GM12878 (cell line): Measurements from ENCODE around the gene CELSR3. TPM values are rescaled to one million over a fixed set of nuclear protein-coding genes. Genes with fewer than 3 reads are reported as not detected.

Experiments used
- ATAC-seq: fragments of 200-7000 bp; cut with Tn5 transposase; 3 replicates; pipeline ENCODE4 v1.9.1; 2020; ENCODE audit warnings: mild to moderate bottlenecking, moderate library complexity
- BruUV-seq: library from RNA; stranded (reverse); fragments of 400-500 nt; replicated peaks from 2 replicates; lab custom pipeline; 2021; lab: Mats Ljungman, UMichigan
- CTCF ChIA-PET: fragments of 300-600 bp; sonication (Branson Sonifier 250); formaldehyde crosslinking; extraction: SDS; loops from one replicate; lab custom pipeline; 2021; ENCODE audit warnings: inconsistent platforms; lab: Yijun Ruan, JAX
- POLR2A ChIA-PET: fragments of 350-600 bp; formaldehyde crosslinking; extraction: SDS; loops from one replicate; lab custom pipeline; 2021; ENCODE audit warnings: inconsistent platforms; lab: Charles Lee
- RAD21 ChIA-PET: fragments of 300-600 bp; sonication (Branson Sonifier 250); formaldehyde crosslinking; loops from one replicate; lab custom pipeline; 2023; ENCODE audit warnings: antibody characterized with exemption; ENCODE audit not compliant: unreplicated experiment; lab: Charles Lee
- SMC1A ChIA-PET: fragments of 300-600 bp; sonication (Branson Sonifier 250); formaldehyde crosslinking; loops from one replicate; lab custom pipeline; 2023; ENCODE audit not compliant: unreplicated experiment, uncharacterized antibody; lab: Charles Lee
- DNase-seq: peaks from one replicate; pipeline ENCODE4 v3.0.0-alpha.2; 2011; ENCODE audit warnings: low read depth, low spot score
- FAIRE-seq: peaks from 3 replicates; lab custom pipeline; 2011; peaks lifted over from hg19 to GRCh38; lab: Jason Lieb, UNC
- H2AFZ ChIP-seq: 2 replicates; pipeline ENCODE4 v1.6.0; 2011; ENCODE audit warnings: low read depth, low read length, control low read depth; ENCODE audit not compliant: control insufficient read depth
- H3K27ac ChIP-seq: 2 replicates; pipeline ENCODE4 v1.5.1; 2011; ENCODE audit warnings: control low read depth; ENCODE audit not compliant: control insufficient read depth, insufficient read depth
- H3K27me3 ChIP-seq, 2 experiments: replicated peaks in 1 of 2; 2 replicates each; pipeline versions ENCODE4 v1.6.0 to v1.6.1; 2011; ENCODE audit warnings: low read length in 1 of 2; ENCODE audit not compliant: control insufficient read depth in 2 of 2, insufficient read depth in 2 of 2
- H3K36me3 ChIP-seq, 2 experiments: 2 replicates each; pipeline ENCODE4 v1.5.1; 2011; ENCODE audit warnings: low read length in 1 of 2; ENCODE audit not compliant: control insufficient read depth in 2 of 2, insufficient read depth in 2 of 2
- H3K4me1 ChIP-seq: 2 replicates; pipeline ENCODE4 v1.6.1; 2011; ENCODE audit warnings: mild to moderate bottlenecking, low read length, moderate library complexity, mixed read lengths; ENCODE audit not compliant: control insufficient read depth, insufficient read depth
- H3K4me2 ChIP-seq: 2 replicates; pipeline ENCODE4 v1.6.0; 2011; ENCODE audit warnings: control low read depth; ENCODE audit not compliant: control insufficient read depth, insufficient read depth
- H3K4me3 ChIP-seq: fragments of 200-600 bp; sonication (generic); 2 replicates; pipeline ENCODE4 v1.5.1; 2016
- H3K79me2 ChIP-seq: 2 replicates; pipeline ENCODE4 v1.6.0; 2011; ENCODE audit warnings: low read length; ENCODE audit not compliant: control insufficient read depth, insufficient read depth
- H3K9ac ChIP-seq: 2 replicates; pipeline ENCODE4 v1.8.0; 2011; ENCODE audit warnings: low read length, control low read depth, mixed read lengths; ENCODE audit not compliant: control insufficient read depth, insufficient read depth
- H3K9me3 ChIP-seq: replicated peaks from 3 replicates; pipeline ENCODE4 v1.5.1; 2011; ENCODE audit warnings: mild to moderate bottlenecking, low read length; ENCODE audit not compliant: control insufficient read depth, insufficient read depth
- H4K20me1 ChIP-seq: 2 replicates; pipeline ENCODE4 v1.6.0; 2011; ENCODE audit not compliant: control insufficient read depth, insufficient read depth
- BMI1 ChIP-seq: fragments of 450-650 bp; IDR thresholded peaks from 2 replicates; pipeline ENCODE4 v1.6.1; 2016; ENCODE audit warnings: mild to moderate bottlenecking, moderate library complexity, borderline replicate concordance
- CBX5 ChIP-seq: sonication (generic); IDR thresholded peaks from 2 replicates; pipeline ENCODE4 v1.6.1; 2016; ENCODE audit warnings: low read depth, moderate library complexity, mild to moderate bottlenecking, inconsistent platforms
- CREM ChIP-seq: IDR thresholded peaks from 2 replicates; pipeline ENCODE4 v1.6.1; 2014; ENCODE audit warnings: antibody characterized with exemption, low read depth
- EZH2 ChIP-seq: IDR thresholded peaks from 2 replicates; pipeline ENCODE4 v1.6.1; 2012; ENCODE audit warnings: low read depth, mild to moderate bottlenecking, control low read depth, inconsistent platforms, low read length, borderline replicate concordance; ENCODE audit not compliant: control insufficient read depth
- FOXM1 ChIP-seq: IDR thresholded peaks from 2 replicates; pipeline ENCODE4 v1.6.1; 2012; ENCODE audit warnings: low read depth, mild to moderate bottlenecking, inconsistent platforms, low read length, moderate library complexity
- IKZF1 ChIP-seq: fragments of 450-650 bp; conservative IDR thresholded peaks from 2 replicates; pipeline ENCODE4 v1.6.1; 2017; ENCODE audit warnings: antibody characterized with exemption, mild to moderate bottlenecking
- IRF3 ChIP-seq: fragments of 450-650 bp; IDR thresholded peaks from 2 replicates; pipeline ENCODE4 v1.6.1; 2014; ENCODE audit warnings: mild to moderate bottlenecking
- NFYA ChIP-seq: IDR thresholded peaks from 2 replicates; pipeline ENCODE4 v1.6.1; 2011; ENCODE audit warnings: low read depth, mild to moderate bottlenecking, low read length, improper control_type of control experiment, borderline replicate concordance
- POLR2A ChIP-seq: IDR thresholded peaks from 2 replicates; pipeline ENCODE4 v1.6.1; 2011; ENCODE audit warnings: low read depth, mild to moderate bottlenecking, low read length
- POLR2AphosphoS5 ChIP-seq: IDR thresholded peaks from 2 replicates; pipeline ENCODE4 v1.6.1; 2011; ENCODE audit warnings: mild to moderate bottlenecking, low read length, inconsistent platforms
- RBBP5 ChIP-seq: fragments of 200-600 bp; sonication (generic); conservative IDR thresholded peaks from 2 replicates; pipeline ENCODE4 v1.6.1; 2016
- SKIL ChIP-seq: fragments of 450-650 bp; IDR thresholded peaks from 2 replicates; pipeline ENCODE4 v1.6.1; 2017; ENCODE audit warnings: mild to moderate bottlenecking, low read depth, inconsistent platforms; ENCODE audit not compliant: poor library complexity, severe bottlenecking
- SMC3 ChIP-seq: IDR thresholded peaks from 2 replicates; pipeline ENCODE4 v1.6.1; 2011; ENCODE audit warnings: low read length, improper control_type of control experiment, borderline replicate concordance
- SREBF1 ChIP-seq: IDR thresholded peaks from 2 replicates; pipeline ENCODE4 v1.6.1; 2012; ENCODE audit warnings: mild to moderate bottlenecking, low read length
- STAT1 ChIP-seq: fragments of 450-650 bp; conservative IDR thresholded peaks from 2 replicates; pipeline ENCODE4 v1.6.1; 2014; ENCODE audit warnings: antibody characterized with exemption, mild to moderate bottlenecking
- TCF7 ChIP-seq: IDR thresholded peaks from 2 replicates; pipeline ENCODE4 v1.6.1; 2014; ENCODE audit warnings: antibody characterized with exemption, borderline replicate concordance
- YY1 ChIP-seq: IDR thresholded peaks from 2 replicates; pipeline ENCODE4 v1.6.1; 2011; ENCODE audit warnings: low read depth, mild to moderate bottlenecking, low read length
- ZNF207 ChIP-seq: fragments of 450-650 bp; IDR thresholded peaks from 2 replicates; pipeline ENCODE4 v1.6.1; 2014; ENCODE audit warnings: antibody characterized with exemption, mild to moderate bottlenecking, borderline replicate concordance
- ZNF217 ChIP-seq: fragments of 450-650 bp; IDR thresholded peaks from 2 replicates; pipeline ENCODE4 v1.6.1; 2017; ENCODE audit warnings: antibody characterized with exemption, mild to moderate bottlenecking
- ZNF274 ChIP-seq: IDR thresholded peaks from one replicate; pipeline ENCODE4 v1.8.0; 2011; ENCODE audit not compliant: insufficient read length, insufficient read depth
- WGBS: methylation state at CpG from one replicate; pipeline ENCODE4 v1.1.6; 2016; ENCODE audit warnings: low lambda C conversion rate; ENCODE audit not compliant: insufficient replicate concordance, insufficient coverage; ENCODE audit errors: missing lambda C conversion rate; 5-methylcytosine and 5-hydroxymethylcytosine counted together
- in situ Hi-C: fragments of 300-500 bp; cut with MboI; formaldehyde crosslinking; loops from 9 replicates; pipeline ENCODE4 v1.14.3; 2018; ENCODE audit warnings: mixed read lengths
- intact Hi-C: fragments of 100-400 bp; cut with micrococcal nuclease; formaldehyde crosslinking; loops from one replicate; pipeline ENCODE4 v1.14.2; 2022; ENCODE audit not compliant: unreplicated experiment
- polyA plus RNA-seq, 11 experiments: library from polyadenylated mRNA; depleted of rRNA in 4 of 11; unstranded in 6 of 11; stranded (reverse) in 5 of 11; fragments of >200 nt; fragmentation: Nextera tagmentation in 4 of 11; fragmentation: Illumina TruSeq in 1 of 11; extraction: Ambion mirVana in 4 of 11; extraction: Trizol in 1 of 11; gene quantifications; 1 replicate in 1 of 11; 2 replicates in 10 of 11; pipeline versions ENCODE4 v1.2.1 to v1.2.3, GENCODE V29; 2011 to 2016; ENCODE audit warnings: inconsistent platforms in 2 of 11, missing spikeins in 2 of 11, low read depth in 1 of 11
- total RNA-seq, 4 experiments: library from RNA; depleted of rRNA in 3 of 4; stranded (reverse); fragments of >200 nt in 3 of 4; fragmentation: Illumina TruSeq in 1 of 4; extraction: Trizol in 1 of 4; gene quantifications; 2 replicates each; pipeline versions ENCODE4 v1.2.1 to v1.2.3, GENCODE V29; 2013 to 2021

Gene CELSR3
- total and polyA plus RNA-seq, 10 of the 15 experiments (the other 5 are each of a cell fraction or from before 2014, with no cell fraction given): 0.08 to 1.6 (median 0.57) TPM

- Histone ChIP-seq H3K9ac (no peak overlapping the region), H3K36me3 (peaks cover 0 to 2% of the 10 kb centered on the region in 2 experiments; a peak in 2 of 4 replicates), H3K9me3 (no peaks in the 10 kb centered on the region), H3K79me2 (no peaks in the 10 kb centered on the region), H3K4me3 (no peak overlapping the region), H3K4me1 (no peaks in the 10 kb centered on the region; the same call in 1 of the 2 replicates), H3K4me2 (no peak overlapping the region), H3K27ac (no peak overlapping the region), H4K20me1 (no peaks in the 10 kb centered on the region), H2AFZ (no peak overlapping the region), H3K27me3 (peaks cover 0 to 9% of the 10 kb centered on the region in 2 experiments; a peak in 2 of 4 replicates)
- no peak for DNase-seq
- in situ Hi-C loops (no loop called here), intact Hi-C loops (no loop called here)
- SMC1A ChIA-PET: no interaction called here
- CTCF ChIA-PET: no interaction called here
- POLR2A ChIA-PET: no interaction called here
- RAD21 ChIA-PET: no interaction called here
- no peak for FAIRE-seq
- TF ChIP-seq IKZF1 (no peak), TCF7 (no peak), NFYA (no peak), CBX5 (no peak), STAT1 (no peak), ZNF217 (no peak), YY1 (no peak), SMC3 (no peak), BMI1 (no peak), SREBF1 (no peak), EZH2 (no peak), SKIL (no peak), POLR2A (no peak), FOXM1 (no peak), ZNF274 (no peak), POLR2AphosphoS5 (no peak), IRF3 (no peak), CREM (no peak), ZNF207 (no peak), RBBP5 (no peak)
- WGBS: 67% methylated on average over 9 of the region's 9 CpGs
- BruUV-seq: no TSS peak
- no peak for ATAC-seq
Measured at GRCh38 chr3:48593337-48593736, 69.3 kb downstream of the CELSR3 start.
